OCI-LY3 (cell line): Measurements from ENCODE around the gene PSMC2.

Experiments
- H2AFZ ChIP-seq: fragments of 200-600, 300-600 bp; shearing (Covaris generic); 2 replicates; pipeline ENCODE4 v1.6.0; 2014; ENCODE audit warnings: antibody characterized with exemption, low read depth, low read length
- H3K27ac ChIP-seq: fragments of 200-600, 300-600 bp; sonication (generic); 2 replicates; pipeline ENCODE4 v1.5.1; 2014; ENCODE audit warnings: mild to moderate bottlenecking, low read length, moderate library complexity, mixed read lengths
- H3K27me3 ChIP-seq: fragments of 200-600, 300-600 bp; sonication (generic); 2 replicates; pipeline ENCODE4 v1.6.1; 2014; ENCODE audit warnings: low read depth, low read length, mixed read lengths
- H3K36me3 ChIP-seq: fragments of 200-600, 300-600 bp; sonication (generic); replicated peaks from 2 replicates; pipeline ENCODE3; 2014; ENCODE audit warnings: low read depth, low read length, mixed read lengths
- H3K4me1 ChIP-seq: fragments of 300-600, 200-600 bp; sonication (generic); 2 replicates; pipeline ENCODE4 v1.6.1; 2014; ENCODE audit warnings: low read length, mixed read lengths
- H3K4me2 ChIP-seq: fragments of 200-600, 300-600 bp; sonication (generic); 2 replicates; pipeline ENCODE4 v1.6.1; 2014; ENCODE audit warnings: low read length, mixed read lengths
- H3K4me3 ChIP-seq: fragments of 300-600, 200-600 bp; sonication (generic); 2 replicates; pipeline ENCODE4 v1.5.1; 2014; ENCODE audit warnings: antibody characterized with exemption, mild to moderate bottlenecking, low read length, moderate library complexity
- H3K79me2 ChIP-seq: fragments of 300-600, 200-600 bp; shearing (Covaris generic); 2 replicates; pipeline ENCODE4 v1.6.1; 2014; ENCODE audit warnings: mild to moderate bottlenecking, low read length, mixed read lengths
- H3K9ac ChIP-seq: fragments of 300-600, 200-600 bp; shearing (Covaris generic); 2 replicates; pipeline ENCODE4 v1.6.0; 2014; ENCODE audit warnings: mild to moderate bottlenecking, low read length, moderate library complexity
- H3K9me3 ChIP-seq: fragments of 200-600, 300-600 bp; shearing (Covaris generic); 2 replicates; pipeline ENCODE4 v1.6.1; 2014; ENCODE audit warnings: low read length, mixed read lengths; ENCODE audit not compliant: insufficient read depth
- H4K20me1 ChIP-seq: fragments of 200-600, 300-600 bp; sonication (generic); 2 replicates; pipeline ENCODE4 v1.6.1; 2016; ENCODE audit warnings: low read length, mixed read lengths; ENCODE audit not compliant: insufficient read depth
- CTCF ChIP-seq: fragments of 200-600, 300-600 bp; sonication (generic); IDR thresholded peaks from 2 replicates; pipeline ENCODE4 v1.5.1; 2014; ENCODE audit warnings: antibody characterized with exemption, low read length, low read depth
- EZH2phosphoT487 ChIP-seq: fragments of 200-600 bp; shearing (Covaris generic); IDR thresholded peaks from 2 replicates; pipeline ENCODE4 v1.6.1; 2018; ENCODE audit warnings: antibody characterized with exemption, mixed run types, low read depth

PSMC2 gene

DNA sequence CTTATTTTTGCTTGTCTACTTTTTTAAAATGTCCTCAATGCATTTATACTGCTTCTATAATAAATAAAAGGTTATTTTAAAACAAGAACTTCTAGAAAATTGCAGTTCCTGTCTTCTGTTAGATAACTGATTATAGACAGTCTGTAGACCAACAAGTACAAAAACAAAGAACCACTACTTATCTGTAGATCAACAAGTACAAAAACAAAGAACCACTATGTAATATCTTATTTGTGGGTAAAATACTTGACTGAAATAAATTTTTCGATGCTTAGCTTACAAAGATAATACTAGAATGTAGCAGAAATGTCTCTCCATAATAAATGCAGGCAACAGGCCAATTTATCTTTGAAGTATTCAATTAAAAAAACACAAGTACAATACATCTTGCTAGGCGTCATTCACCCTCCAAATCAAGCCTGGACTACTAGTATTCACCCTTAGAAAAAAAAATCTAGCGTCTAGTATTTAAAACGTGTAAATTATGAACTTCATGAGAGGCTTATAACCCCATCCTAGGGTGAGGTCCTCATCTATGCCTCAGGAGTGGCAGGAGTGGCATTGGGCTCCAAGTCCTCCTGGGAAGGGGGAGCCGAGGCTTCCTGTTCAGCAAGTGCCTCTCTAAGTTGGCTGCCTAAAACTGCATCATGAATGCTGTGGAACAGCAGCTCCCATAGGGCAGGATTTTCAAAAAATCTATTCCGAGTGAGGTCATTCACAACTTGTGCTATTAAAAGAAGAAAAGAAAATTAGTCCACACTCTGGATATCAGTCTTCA, 26.6 kb downstream of the PSMC2 start:
- H3K79me2 ChIP-seq, result no peaks in the 10 kb centered on the region
- no peaks in the 10 kb centered on the region for H3K27me3 ChIP-seq
- no peaks in the 10 kb centered on the region for H4K20me1 ChIP-seq
- no peak overlapping the region for H3K9ac ChIP-seq
- H3K4me1 ChIP-seq, result no peaks in the 10 kb centered on the region
- H3K36me3 ChIP-seq, result peaks cover 9% of the 10 kb centered on the region
- no peak overlapping the region for H3K27ac ChIP-seq
- H3K4me3 ChIP-seq, result no peak overlapping the region
- peak overlapping the region; percentile 53; the same call in 1 of the 2 replicates for H2AFZ ChIP-seq
- H3K4me2 ChIP-seq, result no peak overlapping the region
- H3K9me3 ChIP-seq, result no peaks in the 10 kb centered on the region
- TF ChIP-seq EZH2phosphoT487 (no peak), CTCF (no peak)

GRCh38 chr7:103379270-103379975, 32.0 kb downstream of the PSMC2 start:
- no peak for TF ChIP-seq CTCF
- TF ChIP-seq EZH2phosphoT487, result no peak
- peak overlapping the region; percentile 43 for H3K4me2 ChIP-seq
- no peak overlapping the region for H3K27ac ChIP-seq
- H3K79me2 ChIP-seq, result no peaks in the 10 kb centered on the region
- H3K4me3 ChIP-seq, result no peak overlapping the region
- H3K4me1 ChIP-seq, result peaks cover 5% of the 10 kb centered on the region; the same call in 1 of the 2 replicates
- no peaks in the 10 kb centered on the region for H4K20me1 ChIP-seq
- H2AFZ ChIP-seq, result no peak overlapping the region
- no peaks in the 10 kb centered on the region for H3K36me3 ChIP-seq
- H3K9me3 ChIP-seq, result no peaks in the 10 kb centered on the region
- H3K27me3 ChIP-seq, result no peaks in the 10 kb centered on the region
- H3K9ac ChIP-seq, result no peak overlapping the region

GRCh38 chr7:103380395-103381191, 33.1 kb downstream of the PSMC2 start:
- no peaks in the 10 kb centered on the region for H3K36me3 ChIP-seq
- peaks cover 5% of the 10 kb centered on the region; the same call in 1 of the 2 replicates for H3K4me1 ChIP-seq
- no peak overlapping the region for H3K4me2 ChIP-seq
- H3K27ac ChIP-seq, result no peak overlapping the region
- H2AFZ ChIP-seq, result no peak overlapping the region
- H4K20me1 ChIP-seq, result no peaks in the 10 kb centered on the region
- H3K4me3 ChIP-seq, result no peak overlapping the region
- no peaks in the 10 kb centered on the region for H3K27me3 ChIP-seq
- no peaks in the 10 kb centered on the region for H3K9me3 ChIP-seq
- TF ChIP-seq EZH2phosphoT487 (no peak), CTCF (no peak)
- H3K9ac ChIP-seq, result no peak overlapping the region
- no peaks in the 10 kb centered on the region for H3K79me2 ChIP-seq
